Neural cell (in vitro differentiated cells): ENCODE measurements around the gene RBPJL.

Experiments used
- CTCF ChIP-seq: fragments of 450-650 bp; IDR thresholded peaks from 2 replicates; pipeline ENCODE4 v1.5.1; 2014; ENCODE audit warnings: antibody characterized with exemption, mild to moderate bottlenecking, moderate library complexity; ENCODE audit not compliant: poor library complexity, severe bottlenecking
- REST ChIP-seq: IDR thresholded peaks from 2 replicates; pipeline ENCODE4 v1.6.1; 2012; ENCODE audit warnings: borderline replicate concordance
- SMC3 ChIP-seq: fragments of 450-650 bp; conservative IDR thresholded peaks from 2 replicates; pipeline ENCODE4 v1.6.1; 2014; ENCODE audit warnings: antibody characterized with exemption, mild to moderate bottlenecking, moderate library complexity; ENCODE audit not compliant: poor library complexity

DNA sequence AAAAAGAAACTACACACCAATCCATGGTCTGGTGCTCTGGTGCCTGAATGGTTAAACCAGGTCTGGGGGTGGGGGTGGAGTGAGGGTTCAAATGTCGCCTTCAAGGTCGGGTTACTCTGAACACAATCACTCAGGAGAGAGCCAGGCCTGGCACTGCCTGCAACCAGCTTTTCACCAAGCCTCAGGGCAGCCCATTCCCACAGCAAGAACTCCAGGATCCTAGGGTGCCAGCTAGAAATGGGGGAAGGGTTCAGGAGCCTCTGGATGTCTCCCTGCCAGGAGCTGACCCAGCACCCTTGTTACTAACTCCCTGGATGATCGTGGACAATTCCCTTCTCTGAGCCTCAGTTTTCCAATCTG lies 34.9 kb downstream of the RBPJL start:
- TF ChIP-seq SMC3: no peak
- TF ChIP-seq CTCF: no peak
- no peak for TF ChIP-seq REST
